ENCODE data around the gene VIPR2. TPM values are rescaled to one million over a fixed set of nuclear protein-coding genes. Genes with fewer than 3 reads are reported as not detected.
"Not testable (repeated sequence)": the region's sequence is repeated elsewhere in the genome, so short reads cannot be mapped to it uniquely, and the experiment has no call there.

VIPR2 gene
- total RNA-seq, 1 donor from 2014 or later: not detected

- DNase-seq (ENCODE audit: low read depth): no peak
These were observed 130.8 kb downstream of the VIPR2 start for GRCh38 chr7:159013825-159014289.

- no peak for DNase-seq (ENCODE audit: low read depth)
These were observed 131.4 kb downstream of the VIPR2 start for GRCh38 chr7:159013181-159013690.

- peak; percentile 44 for DNase-seq (ENCODE audit: low read depth)
These were observed 132.2 kb downstream of the VIPR2 start for GRCh38 chr7:159012353-159013069.

- no peak for DNase-seq (ENCODE audit: low read depth)
These were observed 133.0 kb downstream of the VIPR2 start for GRCh38 chr7:159011722-159012022.

- peak; percentile 68 for DNase-seq (ENCODE audit: low read depth)
These were observed 133.5 kb downstream of the VIPR2 start for GRCh38 chr7:159010937-159011721.

GRCh38 chr7:159010411-159010810 is 134.3 kb downstream of the VIPR2 start:
- DNase-seq (ENCODE audit: low read depth): no peak

GRCh38 chr7:159009951-159010350 is 134.7 kb downstream of the VIPR2 start:
- DNase-seq (ENCODE audit: low read depth): no peak

- peak; percentile 37 for DNase-seq (ENCODE audit: low read depth)
These were observed 136.2 kb downstream of the VIPR2 start for GRCh38 chr7:159008417-159008816.

- DNase-seq (ENCODE audit: low read depth): peak; percentile 71
These were observed 136.7 kb downstream of the VIPR2 start for GRCh38 chr7:159007996-159008389.

GRCh38 chr7:159007364-159007995 is 137.2 kb downstream of the VIPR2 start:
- DNase-seq (ENCODE audit: low read depth): no peak

GRCh38 chr7:159006610-159007130 is 138.0 kb downstream of the VIPR2 start:
- DNase-seq (ENCODE audit: low read depth): no peak

GRCh38 chr7:159006022-159006609 is 138.6 kb downstream of the VIPR2 start:
- not testable (repeated sequence) for DNase-seq (ENCODE audit: low read depth)

- no peak for DNase-seq (ENCODE audit: low read depth)
These were observed 139.0 kb downstream of the VIPR2 start for GRCh38 chr7:159005618-159006017.

GRCh38 chr7:159004411-159004810 is 140.3 kb downstream of the VIPR2 start:
- DNase-seq (ENCODE audit: low read depth): no peak

GRCh38 chr7:159001811-159002210 is 142.9 kb downstream of the VIPR2 start:
- DNase-seq (ENCODE audit: low read depth): no peak

- no peak for DNase-seq (ENCODE audit: low read depth)
These were observed 143.7 kb downstream of the VIPR2 start for GRCh38 chr7:159000859-159001435.

GRCh38 chr7:159000070-159000469 is 144.6 kb downstream of the VIPR2 start:
- DNase-seq (ENCODE audit: low read depth): no peak

- no peak for DNase-seq (ENCODE audit: low read depth)
These were observed 145.2 kb downstream of the VIPR2 start for GRCh38 chr7:158999496-158999895.

- not testable (repeated sequence) for DNase-seq (ENCODE audit: low read depth)
These were observed 146.4 kb downstream of the VIPR2 start for GRCh38 chr7:158998261-158998660.

GRCh38 chr7:158997471-158997870 is 147.2 kb downstream of the VIPR2 start:
- DNase-seq (ENCODE audit: low read depth): no peak

GRCh38 chr7:158997110-158997453 is 147.6 kb downstream of the VIPR2 start:
- no peak for DNase-seq (ENCODE audit: low read depth)
